Dendritic cell treated with granulocyte-macrophage colony-stimulating factor and Interleukin-4, amounts not matched to agents 40 ng/mL and 50 ng/mL, for 4 days (primary cell): ENCODE results near the gene ADNP.
A peak's percentile ranks its signal among the peaks of the same experiment; 100 is the strongest.

Experiments used
- H3K27ac Mint-ChIP-seq: one replicate; pipeline ENCODE4 v1.8.0; 2022; ENCODE audit warnings: mild to moderate bottlenecking, mixed read lengths
- H3K27me3 Mint-ChIP-seq: one replicate; pipeline ENCODE4 v1.8.0; 2022; ENCODE audit warnings: mild to moderate bottlenecking, mixed read lengths
- H3K36me3 Mint-ChIP-seq: one replicate; pipeline ENCODE4 v1.8.0; 2022; ENCODE audit warnings: low read depth, mixed read lengths
- H3K4me1 Mint-ChIP-seq: one replicate; pipeline ENCODE4 v1.8.0; 2022; ENCODE audit warnings: low read depth, mixed read lengths
- H3K4me3 Mint-ChIP-seq: one replicate; pipeline ENCODE4 v1.8.0; 2022; ENCODE audit warnings: mild to moderate bottlenecking, moderate library complexity, mixed read lengths
- H3K9me3 Mint-ChIP-seq: one replicate; pipeline ENCODE4 v1.8.0; 2022; ENCODE audit warnings: mixed read lengths
- intact Hi-C: fragments of 100-400 bp; cut with micrococcal nuclease; formaldehyde crosslinking; loops from one replicate; pipeline ENCODE4 v1.15.0; 2022

ADNP gene

DNA sequence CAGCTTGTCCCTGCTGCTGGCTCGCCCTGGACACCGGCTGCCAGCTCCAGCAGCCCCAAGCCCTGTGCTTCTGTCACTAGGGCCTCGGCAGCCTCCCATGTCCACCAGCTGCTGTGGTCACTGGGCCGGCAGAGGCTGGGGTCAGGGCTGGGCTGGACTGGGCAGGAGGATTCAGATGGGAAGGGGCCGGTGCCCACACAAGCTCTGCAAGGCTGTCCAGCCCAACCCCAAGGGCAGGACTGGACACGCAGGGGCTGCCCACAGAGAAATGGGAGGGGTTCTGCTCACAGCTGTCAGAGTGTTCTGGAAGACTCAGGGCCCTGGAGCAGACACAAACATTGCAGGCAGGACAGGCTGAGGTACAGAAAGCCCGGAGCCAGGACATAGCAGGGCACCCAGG lies 65.6 kb downstream of the ADNP start:
- Mint-ChIP-seq H3K27me3 (no peaks in the 10 kb centered on the region), H3K4me1 (no peaks in the 10 kb centered on the region), H3K36me3 (no peaks in the 10 kb centered on the region), H3K4me3 (no peak overlapping the region), H3K9me3 (no peaks in the 10 kb centered on the region), H3K27ac (no peak overlapping the region)
- intact Hi-C loops = no loop called here

DNA sequence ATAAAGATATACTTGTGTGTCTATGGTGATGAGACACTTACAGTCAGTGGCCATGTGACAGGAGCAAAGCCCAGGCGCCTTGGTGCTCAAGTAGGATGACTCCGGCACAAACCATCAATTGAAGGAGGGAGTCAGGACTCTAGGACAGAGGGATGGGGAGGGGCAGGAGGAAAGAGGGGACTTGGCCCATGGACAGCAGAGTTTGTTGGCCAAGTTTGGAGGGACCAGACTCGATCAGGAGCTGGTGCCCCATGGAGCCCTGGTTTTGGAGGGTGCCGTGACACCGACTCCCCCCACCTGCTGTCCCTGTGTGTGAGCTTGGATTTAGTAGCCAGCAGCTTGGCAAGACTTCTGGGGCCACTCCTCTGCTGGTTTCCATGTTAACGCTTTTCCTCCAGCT lies 66.1 kb downstream of the ADNP start:
- Mint-ChIP-seq H3K27ac (no peak overlapping the region), H3K4me3 (no peak overlapping the region), H3K36me3 (no peaks in the 10 kb centered on the region), H3K9me3 (no peaks in the 10 kb centered on the region), H3K27me3 (no peaks in the 10 kb centered on the region), H3K4me1 (no peaks in the 10 kb centered on the region)
- intact Hi-C loops = no loop called here

DNA sequence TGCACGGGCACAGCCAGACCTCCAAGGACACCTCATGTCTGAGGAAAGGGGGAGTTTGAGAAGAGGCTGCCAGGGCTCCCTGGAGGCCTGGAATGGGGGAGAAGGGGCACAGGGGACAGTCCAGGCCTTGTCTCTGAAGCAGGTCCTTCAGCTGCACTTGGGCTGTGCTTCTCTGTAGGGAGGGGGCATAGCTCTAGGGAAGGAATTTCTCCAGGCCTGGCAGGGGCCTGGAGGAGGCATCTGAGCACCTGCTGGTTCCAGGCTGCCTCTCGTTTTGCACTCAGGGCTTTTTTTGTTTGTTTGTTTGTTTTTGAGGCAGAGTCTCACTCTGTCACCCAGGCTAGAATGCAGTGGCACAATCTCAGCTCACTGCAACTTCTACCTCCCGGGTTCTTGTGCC lies 68.7 kb downstream of the ADNP start:
- no peaks in the 10 kb centered on the region for H3K27me3 Mint-ChIP-seq
- intact Hi-C loops = no loop called here
- no peaks in the 10 kb centered on the region for H3K9me3 Mint-ChIP-seq
- H3K27ac Mint-ChIP-seq = no peak overlapping the region
- H3K36me3 Mint-ChIP-seq = no peaks in the 10 kb centered on the region
- H3K4me3 Mint-ChIP-seq = no peak overlapping the region
- no peaks in the 10 kb centered on the region for H3K4me1 Mint-ChIP-seq

DNA sequence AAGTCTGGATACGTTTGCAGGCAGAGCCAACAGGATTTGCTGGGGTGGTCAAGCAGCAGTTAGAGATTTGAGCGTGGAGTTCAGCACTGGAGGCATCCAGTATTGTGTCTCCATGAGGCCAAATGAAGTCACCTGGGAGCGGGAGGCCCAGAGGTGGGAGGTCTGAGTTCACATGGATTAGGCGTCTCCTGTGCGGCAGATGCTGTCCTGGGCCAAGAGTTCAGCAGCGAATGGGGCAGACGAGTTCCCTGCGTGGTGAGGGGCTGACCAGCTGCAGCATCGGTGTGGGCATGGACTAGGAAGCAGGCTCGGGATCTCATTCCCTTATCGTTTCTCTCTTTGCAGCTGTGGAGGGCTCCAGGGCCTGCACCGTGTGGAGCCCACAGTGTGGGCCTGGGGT lies 70.2 kb downstream of the ADNP start:
- H3K27me3 Mint-ChIP-seq = no peaks in the 10 kb centered on the region
- H3K4me3 Mint-ChIP-seq = no peak overlapping the region
- H3K27ac Mint-ChIP-seq = no peak overlapping the region
- no peaks in the 10 kb centered on the region for H3K9me3 Mint-ChIP-seq
- intact Hi-C loops = no loop called here
- no peaks in the 10 kb centered on the region for H3K4me1 Mint-ChIP-seq
- H3K36me3 Mint-ChIP-seq = no peaks in the 10 kb centered on the region

DNA sequence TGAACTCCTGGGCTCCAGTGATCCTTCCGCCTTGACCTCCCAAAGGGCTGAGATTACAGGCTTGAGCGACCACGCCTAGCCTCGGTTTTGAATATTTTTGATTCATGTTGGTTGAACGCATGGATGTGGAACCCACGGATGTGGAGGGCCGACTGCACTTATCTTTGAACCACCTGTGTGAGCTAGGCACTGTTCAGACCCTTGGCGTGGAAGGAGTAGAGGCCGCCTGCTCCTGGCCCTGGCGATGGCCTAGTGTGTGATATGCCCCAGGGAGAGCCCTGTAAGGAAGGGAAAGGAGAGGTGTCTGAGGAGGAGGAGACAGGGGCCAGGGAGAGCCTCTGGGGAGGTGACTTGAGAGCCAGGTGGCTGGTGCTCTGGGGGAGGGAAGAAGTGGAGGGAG lies 72.1 kb downstream of the ADNP start:
- intact Hi-C loops = no loop called here
- Mint-ChIP-seq H3K9me3 (no peaks in the 10 kb centered on the region), H3K36me3 (no peaks in the 10 kb centered on the region), H3K27ac (no peak overlapping the region), H3K4me1 (peaks cover 5% of the 10 kb centered on the region), H3K4me3 (no peak overlapping the region), H3K27me3 (no peaks in the 10 kb centered on the region)

DNA sequence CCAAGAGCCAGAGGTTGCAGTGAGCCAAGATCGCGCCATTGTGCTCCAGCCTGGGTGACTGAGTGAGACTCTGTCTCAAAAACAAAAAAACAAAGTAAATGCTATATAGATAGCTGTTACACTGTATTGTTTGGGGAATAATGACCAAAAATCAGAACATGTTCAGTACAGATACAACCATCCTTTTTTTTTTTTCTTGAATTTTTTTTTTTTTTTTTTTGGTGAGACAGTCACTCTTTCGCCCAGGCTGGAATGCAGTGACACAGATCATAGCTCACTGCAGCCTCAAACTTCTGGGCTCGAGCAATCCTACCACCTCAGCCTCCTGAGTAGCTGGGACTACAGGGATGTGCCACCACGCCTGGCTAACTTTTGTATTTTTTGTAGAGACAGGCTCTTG lies 72.7 kb downstream of the ADNP start:
- Mint-ChIP-seq H3K27ac (no peak overlapping the region), H3K36me3 (no peaks in the 10 kb centered on the region), H3K4me3 (no peak overlapping the region), H3K9me3 (no peaks in the 10 kb centered on the region), H3K27me3 (no peaks in the 10 kb centered on the region), H3K4me1 (peaks cover 5% of the 10 kb centered on the region)
- intact Hi-C loops = no loop called here

DNA sequence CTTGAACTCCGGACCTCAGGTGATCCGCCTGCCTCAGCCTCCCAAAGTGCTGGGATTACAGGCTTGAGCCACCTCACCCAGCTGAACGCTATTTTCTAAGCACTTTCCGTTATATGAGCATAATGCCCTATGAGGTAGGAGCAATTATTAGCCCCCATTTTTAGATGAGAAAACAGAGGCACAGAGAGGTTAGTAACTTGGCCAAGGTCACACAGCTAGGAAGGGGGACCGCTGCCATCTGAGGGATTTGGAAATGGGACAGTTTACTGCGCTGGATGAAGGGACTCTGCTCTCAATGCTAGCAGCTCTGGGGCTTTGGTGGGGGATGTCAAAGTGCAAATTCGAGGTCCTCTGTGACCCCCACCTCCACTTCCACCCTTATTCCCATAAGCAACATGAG lies 73.9 kb downstream of the ADNP start:
- Mint-ChIP-seq H3K27ac (no peak overlapping the region), H3K4me1 (peaks cover 5% of the 10 kb centered on the region), H3K4me3 (no peak overlapping the region), H3K36me3 (no peaks in the 10 kb centered on the region), H3K27me3 (no peaks in the 10 kb centered on the region), H3K9me3 (no peaks in the 10 kb centered on the region)
- intact Hi-C loops = no loop called here

DNA sequence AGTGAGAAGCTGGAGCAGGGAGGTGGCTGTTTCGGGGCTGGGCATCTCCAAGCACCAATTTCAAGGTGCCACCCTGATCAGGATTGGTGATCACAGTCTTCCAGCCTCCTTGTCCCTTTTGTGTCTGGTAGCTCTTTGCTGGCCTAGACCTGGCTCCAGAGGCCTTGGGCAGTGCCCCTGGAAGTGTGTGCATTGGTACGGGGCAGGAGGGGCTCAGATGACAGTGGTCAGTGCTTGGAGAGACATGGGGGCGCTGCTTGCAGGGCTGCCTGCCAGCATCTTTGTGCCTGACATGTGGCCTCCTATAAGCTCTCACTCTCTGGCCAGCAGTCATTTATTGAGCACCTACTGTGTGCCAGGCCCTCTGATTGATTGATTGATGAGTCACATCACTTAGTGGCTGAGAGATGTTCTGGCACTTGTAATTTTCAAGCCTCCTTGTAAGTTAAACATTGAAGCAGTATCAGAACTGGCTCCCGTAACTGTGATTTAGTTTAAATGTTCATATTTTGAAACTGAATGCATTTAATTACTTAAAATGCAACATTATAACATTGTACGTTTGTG lies 74.7 kb downstream of the ADNP start:
- Mint-ChIP-seq H3K36me3 (no peaks in the 10 kb centered on the region), H3K4me3 (no peak overlapping the region), H3K4me1 (peaks cover 5% of the 10 kb centered on the region), H3K27me3 (no peaks in the 10 kb centered on the region), H3K9me3 (no peaks in the 10 kb centered on the region), H3K27ac (no peak overlapping the region)
- intact Hi-C loops = no loop called here

DNA sequence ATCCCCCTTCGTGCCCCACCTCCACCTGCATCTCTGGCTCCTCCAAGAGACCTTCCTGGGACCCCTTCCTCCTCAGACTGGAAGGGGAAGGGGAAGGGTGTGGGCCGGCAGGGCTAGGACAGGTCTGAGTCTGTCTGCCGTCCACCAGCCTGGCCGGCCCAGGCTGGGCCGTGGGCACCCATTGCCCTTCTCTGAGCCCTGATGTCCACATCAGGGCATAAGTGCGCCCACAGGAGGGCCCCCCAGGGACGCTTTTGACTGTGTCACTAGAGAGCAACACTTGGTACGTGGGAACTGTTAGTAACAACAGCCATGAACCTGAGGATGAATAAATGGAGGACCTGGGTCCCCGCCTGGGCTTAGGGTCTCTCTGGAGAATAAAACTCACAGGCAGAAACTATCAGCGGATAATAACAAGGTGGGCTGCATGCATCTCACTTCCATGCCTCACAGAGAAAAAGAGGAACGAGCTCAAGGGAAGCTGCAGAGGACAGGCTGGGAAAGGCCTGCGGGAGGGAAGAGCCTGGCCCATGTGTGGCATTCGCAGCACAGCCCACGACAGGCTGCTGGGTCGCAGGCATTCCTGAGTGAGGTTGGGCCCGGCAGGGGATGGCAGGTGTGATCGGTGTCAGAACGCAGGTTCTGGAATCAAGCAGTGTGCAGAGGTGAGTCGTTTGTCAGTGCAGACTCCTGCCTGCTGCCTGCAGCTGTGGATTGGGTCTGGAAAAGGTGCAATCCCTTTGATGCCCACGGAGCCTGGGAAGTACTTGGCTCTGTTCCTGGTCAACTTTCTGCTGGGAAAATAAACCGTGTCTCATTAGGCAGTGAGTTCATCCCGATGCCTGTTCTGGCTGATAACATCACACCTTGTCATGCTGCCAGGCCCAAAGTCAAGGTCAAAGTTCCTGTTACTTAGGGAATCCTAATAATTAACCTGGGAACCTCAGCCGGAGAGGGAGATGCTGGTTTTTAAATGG lies 75.5 kb downstream of the ADNP start:
- no peak overlapping the region for H3K4me3 Mint-ChIP-seq
- H3K9me3 Mint-ChIP-seq = no peaks in the 10 kb centered on the region
- no peaks in the 10 kb centered on the region for H3K27me3 Mint-ChIP-seq
- no peaks in the 10 kb centered on the region for H3K36me3 Mint-ChIP-seq
- peaks cover 5% of the 10 kb centered on the region for H3K4me1 Mint-ChIP-seq
- intact Hi-C loops = no loop called here
- H3K27ac Mint-ChIP-seq = no peak overlapping the region

DNA sequence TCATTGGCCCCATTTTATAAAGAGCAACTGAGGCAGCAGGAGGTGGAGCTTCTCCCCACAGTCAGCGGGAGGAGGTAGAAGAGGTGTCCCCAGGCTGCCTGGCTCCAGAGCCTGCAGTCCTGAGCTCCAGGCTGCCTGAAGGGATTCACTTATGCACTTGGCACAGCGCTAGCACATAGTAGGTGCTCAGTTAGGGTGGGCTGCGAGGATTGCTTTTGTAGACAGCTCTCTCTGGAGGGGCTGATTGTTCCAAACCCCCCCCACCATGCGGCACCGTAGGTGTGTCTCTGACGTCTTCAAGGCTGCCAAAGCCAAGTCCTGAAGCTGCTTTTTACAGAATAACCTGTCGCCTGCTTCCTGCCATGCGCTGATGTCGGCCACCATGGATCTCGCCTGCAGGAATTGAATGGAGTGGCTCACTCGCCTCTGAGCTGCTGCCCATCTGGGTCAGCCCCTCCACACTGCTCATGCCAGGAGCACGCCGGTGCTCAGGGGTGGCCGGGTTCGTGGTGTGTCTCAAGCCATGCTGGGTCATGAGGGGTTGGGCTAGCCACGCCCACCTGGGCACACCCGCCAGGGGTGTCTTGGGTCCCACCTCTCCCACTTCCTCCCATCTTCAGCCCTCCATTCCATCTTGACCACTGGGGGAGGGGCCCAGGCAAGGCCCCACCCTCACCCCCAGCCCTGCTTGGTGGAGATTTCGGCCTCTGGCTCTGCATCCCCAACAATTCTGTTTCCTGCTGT lies 76.6 kb downstream of the ADNP start:
- no peaks in the 10 kb centered on the region for H3K36me3 Mint-ChIP-seq
- no peak overlapping the region for H3K27ac Mint-ChIP-seq
- no peaks in the 10 kb centered on the region for H3K27me3 Mint-ChIP-seq
- no peaks in the 10 kb centered on the region for H3K9me3 Mint-ChIP-seq
- intact Hi-C loops = no loop called here
- H3K4me1 Mint-ChIP-seq = peaks cover 5% of the 10 kb centered on the region
- H3K4me3 Mint-ChIP-seq = no peak overlapping the region

DNA sequence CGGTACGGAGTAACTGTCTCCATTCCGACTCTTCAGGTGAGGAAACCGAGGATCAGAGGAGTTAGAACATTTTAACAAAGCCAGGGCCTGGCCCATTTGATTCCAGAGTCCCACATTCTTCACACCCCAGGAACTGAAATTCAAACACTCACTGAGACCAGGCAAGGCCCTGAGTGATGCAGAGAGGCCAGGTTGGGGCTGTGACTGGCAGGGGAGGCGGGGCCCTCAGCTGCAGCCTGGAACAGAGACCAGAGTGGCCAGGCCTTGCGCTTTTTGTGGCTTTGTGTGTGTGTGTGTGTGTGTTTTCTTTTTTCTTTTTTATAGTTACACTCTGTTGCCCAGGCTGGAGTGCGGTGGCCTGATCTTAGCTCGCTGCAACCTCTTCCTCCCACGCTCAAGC lies 79.2 kb downstream of the ADNP start:
- intact Hi-C loops = no loop called here
- Mint-ChIP-seq H3K4me3 (no peak overlapping the region), H3K27me3 (peaks cover 4% of the 10 kb centered on the region), H3K36me3 (no peaks in the 10 kb centered on the region), H3K27ac (no peak overlapping the region), H3K9me3 (no peaks in the 10 kb centered on the region), H3K4me1 (peaks cover 21% of the 10 kb centered on the region)

DNA sequence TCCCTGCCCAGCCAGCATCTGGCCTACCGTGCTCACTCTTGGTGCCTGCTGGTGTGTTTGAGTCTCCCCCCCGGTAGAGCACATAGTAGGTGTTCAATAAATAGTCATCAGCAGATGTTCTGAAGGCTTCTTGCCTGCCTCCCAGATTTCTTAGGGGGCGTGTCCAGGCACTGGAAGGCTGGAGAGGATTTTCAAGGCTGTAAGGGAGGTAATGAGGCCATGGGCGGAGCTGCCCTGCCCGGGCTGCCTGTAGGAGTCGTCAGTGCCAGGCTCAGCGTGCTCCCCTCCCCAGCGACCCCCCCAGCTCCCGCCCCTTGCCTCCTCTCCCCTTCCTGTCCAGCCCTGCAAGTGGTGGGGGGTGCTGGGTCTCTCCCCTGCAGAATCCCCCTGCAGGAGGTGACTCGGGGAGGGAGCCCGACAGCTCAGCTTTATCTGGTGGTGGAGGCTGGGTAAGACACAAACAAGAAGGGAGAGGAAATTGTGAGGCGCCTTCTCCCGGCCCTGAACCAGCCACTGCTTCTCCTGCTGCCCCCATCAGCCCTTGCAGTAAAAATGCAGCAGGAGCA lies 80.4 kb downstream of the ADNP start:
- intact Hi-C loops = no loop called here
- Mint-ChIP-seq H3K9me3 (no peaks in the 10 kb centered on the region), H3K27me3 (peaks cover 4% of the 10 kb centered on the region), H3K4me3 (no peak overlapping the region), H3K27ac (no peak overlapping the region), H3K36me3 (no peaks in the 10 kb centered on the region), H3K4me1 (peaks cover 21% of the 10 kb centered on the region)

DNA sequence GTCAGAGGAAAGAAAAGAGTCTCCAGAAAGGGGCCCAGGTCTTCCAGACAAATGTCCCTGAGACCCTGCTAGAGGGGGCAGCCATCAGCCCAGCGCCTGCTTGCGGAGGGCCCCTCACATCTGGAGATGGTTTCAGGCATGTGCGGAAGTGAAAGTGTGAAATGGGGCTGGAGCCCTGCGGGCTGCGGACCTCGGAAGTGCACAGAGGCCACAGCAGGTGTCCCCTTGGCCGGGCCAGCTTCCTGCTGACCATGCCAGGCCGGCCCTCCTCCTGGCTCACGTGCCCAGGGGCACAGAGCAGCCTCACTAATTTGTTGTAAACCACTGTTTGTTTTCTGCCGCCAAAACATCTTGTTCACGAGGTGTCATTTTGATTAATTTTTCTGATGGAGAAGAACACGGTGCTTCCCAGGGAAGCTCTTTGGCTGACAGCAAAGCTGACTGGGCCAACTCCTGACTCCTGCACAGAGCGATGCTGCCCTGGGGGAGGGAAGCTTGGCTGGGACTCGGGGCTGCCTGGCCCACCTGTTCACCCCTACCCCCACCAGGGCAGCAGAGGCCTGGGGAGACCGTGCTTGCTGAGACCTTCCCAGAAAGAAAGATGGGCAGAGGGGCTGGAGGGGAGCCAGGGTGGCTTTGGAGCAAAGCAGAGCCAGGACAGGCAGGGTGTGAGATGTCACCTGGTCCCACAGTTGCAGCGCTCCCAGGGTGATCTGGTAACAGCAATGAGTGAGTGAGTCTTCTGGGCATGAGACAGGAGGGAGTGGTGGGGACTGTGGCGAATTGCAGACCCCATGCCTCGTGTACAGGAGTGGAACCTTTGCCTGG lies 82.2 kb downstream of the ADNP start:
- no peak overlapping the region for H3K4me3 Mint-ChIP-seq
- H3K9me3 Mint-ChIP-seq = no peaks in the 10 kb centered on the region
- H3K36me3 Mint-ChIP-seq = no peaks in the 10 kb centered on the region
- intact Hi-C loops = no loop called here
- H3K27ac Mint-ChIP-seq = peak overlapping the region; percentile 9
- H3K4me1 Mint-ChIP-seq = peaks cover 16% of the 10 kb centered on the region
- H3K27me3 Mint-ChIP-seq = peaks cover 4% of the 10 kb centered on the region
